NCI-H187 treated with DMSO at 0.1 percent for 48 hours (cell line): Measurements from ENCODE around the gene CHCHD10.

Experiments
- DNase-seq: peaks from one replicate; lab custom pipeline; 2025; lab: John Stamatoyannopoulos, UW

The CHCHD10 gene

DNA sequence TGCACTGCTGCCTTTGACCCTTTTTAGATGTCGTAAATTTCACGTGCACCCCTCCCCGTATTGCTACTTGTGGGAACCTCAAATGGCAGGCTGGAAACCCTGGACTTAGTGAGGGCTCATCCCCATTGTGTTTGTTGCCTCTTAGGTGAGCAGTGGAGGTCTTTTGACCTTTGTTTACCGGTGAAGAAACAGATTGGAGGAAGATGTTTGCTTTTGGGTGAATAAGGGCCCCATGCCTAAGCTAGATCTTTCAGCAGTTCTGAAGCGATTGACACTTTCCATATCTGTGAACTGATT lies 19.8 kb upstream of the CHCHD10 start:
- no peak for DNase-seq

DNA sequence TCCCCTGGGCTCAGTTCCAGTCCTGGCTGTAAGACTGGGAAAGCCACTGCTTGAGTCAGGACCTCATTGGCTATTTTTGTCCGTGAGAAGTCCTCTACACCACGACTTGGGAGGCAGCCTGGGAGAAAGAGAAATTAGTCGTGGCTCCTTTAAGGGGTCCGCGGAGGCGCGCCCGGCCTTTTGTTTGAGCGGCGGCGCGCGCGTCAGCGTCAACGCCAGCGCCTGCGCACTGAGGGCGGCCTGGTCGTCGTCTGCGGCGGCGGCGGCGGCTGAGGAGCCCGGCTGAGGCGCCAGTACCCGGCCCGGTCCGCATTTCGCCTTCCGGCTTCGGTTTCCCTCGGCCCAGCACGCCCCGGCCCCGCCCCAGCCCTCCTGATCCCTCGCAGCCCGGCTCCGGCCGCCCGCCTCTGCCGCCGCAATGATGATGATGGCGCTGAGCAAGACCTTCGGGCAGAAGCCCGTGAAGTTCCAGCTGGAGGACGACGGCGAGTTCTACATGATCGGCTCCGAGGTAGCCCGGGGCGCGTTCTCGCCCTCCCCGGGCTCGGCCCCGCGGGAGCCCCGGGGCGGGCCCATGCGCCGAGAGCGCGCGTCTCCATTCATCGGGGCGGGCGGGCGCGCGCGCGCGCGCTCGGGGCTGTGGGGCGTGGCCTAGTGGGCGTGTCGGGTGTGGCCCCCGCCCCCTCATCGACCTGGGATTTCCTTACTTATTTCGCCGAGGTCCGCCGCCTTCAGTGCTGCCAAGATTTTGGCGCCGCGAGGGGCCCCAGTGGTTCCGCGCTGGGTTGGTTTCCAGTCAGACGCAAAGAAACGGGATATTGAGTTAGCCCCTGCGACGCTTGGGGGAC lies 19.2 kb upstream of the CHCHD10 start, which contains the start of gene SMARCB1:
SMARCB1 (plus strand) TSS at position 215 of the 848 bp plus-strand sequence; CDS start at position 419, 204 bp downstream.
- DNase-seq, result no peak

GRCh38 chr22:23786261-23786710 lies 18.5 kb upstream of the CHCHD10 start:
- DNase-seq, result no peak

DNA sequence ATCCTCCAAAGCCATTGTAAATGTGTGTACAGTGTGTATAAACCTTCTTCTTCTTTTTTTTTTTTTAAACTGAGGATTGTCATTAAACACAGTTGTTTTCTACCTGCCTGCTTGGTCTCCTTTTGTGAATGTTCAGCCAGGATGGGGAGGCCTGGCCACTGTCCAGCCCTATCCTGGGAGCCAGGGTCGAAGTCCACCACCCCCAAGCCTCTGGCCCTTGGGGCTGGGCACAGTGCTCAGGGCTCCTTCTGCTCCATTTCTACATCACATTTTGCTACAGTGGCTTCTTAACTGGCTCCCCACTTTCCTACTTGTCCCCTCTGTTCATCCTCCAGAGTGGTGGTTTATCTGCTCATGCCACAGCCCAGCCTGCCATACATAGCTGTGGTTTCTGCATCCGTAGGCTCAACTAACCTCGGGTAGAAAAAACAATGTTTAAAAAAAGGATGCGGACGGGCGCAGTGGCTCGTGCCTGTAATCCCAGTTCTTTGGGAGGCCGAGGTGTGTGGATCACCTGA lies 16.5 kb upstream of the CHCHD10 start:
- no peak for DNase-seq

DNA sequence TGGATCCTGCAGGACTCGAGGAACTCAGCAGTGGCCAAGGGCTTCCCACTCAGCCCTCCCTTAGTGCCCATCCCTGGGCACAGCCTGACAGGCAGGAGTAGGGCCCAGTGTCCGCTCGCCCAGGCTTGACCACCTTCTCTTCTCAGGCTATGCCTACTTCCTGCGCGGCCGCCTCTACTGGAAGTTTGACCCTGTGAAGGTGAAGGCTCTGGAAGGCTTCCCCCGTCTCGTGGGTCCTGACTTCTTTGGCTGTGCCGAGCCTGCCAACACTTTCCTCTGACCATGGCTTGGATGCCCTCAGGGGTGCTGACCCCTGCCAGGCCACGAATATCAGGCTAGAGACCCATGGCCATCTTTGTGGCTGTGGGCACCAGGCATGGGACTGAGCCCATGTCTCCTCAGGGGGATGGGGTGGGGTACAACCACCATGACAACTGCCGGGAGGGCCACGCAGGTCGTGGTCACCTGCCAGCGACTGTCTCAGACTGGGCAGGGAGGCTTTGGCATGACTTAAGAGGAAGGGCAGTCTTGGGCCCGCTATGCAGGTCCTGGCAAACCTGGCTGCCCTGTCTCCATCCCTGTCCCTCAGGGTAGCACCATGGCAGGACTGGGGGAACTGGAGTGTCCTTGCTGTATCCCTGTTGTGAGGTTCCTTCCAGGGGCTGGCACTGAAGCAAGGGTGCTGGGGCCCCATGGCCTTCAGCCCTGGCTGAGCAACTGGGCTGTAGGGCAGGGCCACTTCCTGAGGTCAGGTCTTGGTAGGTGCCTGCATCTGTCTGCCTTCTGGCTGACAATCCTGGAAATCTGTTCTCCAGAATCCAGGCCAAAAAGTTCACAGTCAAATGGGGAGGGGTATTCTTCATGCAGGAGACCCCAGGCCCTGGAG lies 15.7 kb upstream of the CHCHD10 start:
- no peak for DNase-seq

- no peak for DNase-seq
Measured at GRCh38 chr22:23782703-23783102, 14.9 kb upstream of the CHCHD10 start.

DNA sequence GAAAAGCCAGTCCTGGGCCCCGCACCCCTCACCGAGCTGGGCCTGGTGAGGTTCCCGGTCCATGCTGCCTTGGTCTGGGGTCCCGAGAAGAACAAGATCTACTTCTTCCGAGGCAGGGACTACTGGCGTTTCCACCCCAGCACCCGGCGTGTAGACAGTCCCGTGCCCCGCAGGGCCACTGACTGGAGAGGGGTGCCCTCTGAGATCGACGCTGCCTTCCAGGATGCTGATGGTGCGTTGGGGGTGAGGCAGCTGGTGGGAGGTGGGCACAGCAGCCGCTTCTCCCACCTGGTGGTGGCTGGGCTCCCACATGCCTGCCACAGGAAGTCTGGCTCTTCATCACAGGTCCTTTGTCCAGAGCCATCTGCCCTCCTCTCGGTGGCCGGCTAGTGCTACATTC lies 14.5 kb upstream of the CHCHD10 start:
- no peak for DNase-seq

DNA sequence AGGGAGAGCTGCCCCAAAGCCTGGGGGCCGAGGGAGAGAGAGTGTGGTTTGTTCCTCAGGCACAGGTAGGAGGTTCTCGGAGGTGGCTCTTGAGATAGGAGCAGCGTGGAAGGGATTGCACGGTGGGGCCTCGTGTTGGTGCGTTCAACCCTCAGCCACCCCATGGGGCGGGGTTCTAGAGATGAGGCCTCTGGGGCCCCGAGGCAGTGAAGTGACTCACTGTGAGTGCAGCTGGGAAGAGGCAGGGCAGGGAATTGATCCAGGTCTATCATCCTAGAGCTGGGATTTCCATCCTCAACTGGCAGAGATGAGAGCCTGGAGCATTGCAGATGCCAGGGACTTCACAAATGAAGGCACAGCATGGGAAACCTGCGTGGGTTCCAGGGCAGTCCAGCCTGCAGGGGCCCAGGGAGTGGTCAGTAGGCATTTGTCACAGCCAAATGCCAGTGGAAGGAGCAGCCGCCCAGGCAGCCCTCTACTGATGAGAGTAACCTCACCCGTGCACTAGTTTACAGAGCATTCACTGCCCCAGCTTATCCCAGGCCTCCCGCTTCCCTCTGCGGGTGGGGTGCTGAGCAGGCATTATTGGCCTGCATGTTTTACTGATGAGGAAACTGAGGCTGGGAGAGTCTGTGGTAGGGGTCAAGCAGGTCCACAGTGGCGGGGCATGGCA lies 13.9 kb upstream of the CHCHD10 start:
- DNase-seq, result no peak

- DNase-seq, result no peak
Measured at GRCh38 chr22:23781065-23781464, 13.3 kb upstream of the CHCHD10 start.

DNA sequence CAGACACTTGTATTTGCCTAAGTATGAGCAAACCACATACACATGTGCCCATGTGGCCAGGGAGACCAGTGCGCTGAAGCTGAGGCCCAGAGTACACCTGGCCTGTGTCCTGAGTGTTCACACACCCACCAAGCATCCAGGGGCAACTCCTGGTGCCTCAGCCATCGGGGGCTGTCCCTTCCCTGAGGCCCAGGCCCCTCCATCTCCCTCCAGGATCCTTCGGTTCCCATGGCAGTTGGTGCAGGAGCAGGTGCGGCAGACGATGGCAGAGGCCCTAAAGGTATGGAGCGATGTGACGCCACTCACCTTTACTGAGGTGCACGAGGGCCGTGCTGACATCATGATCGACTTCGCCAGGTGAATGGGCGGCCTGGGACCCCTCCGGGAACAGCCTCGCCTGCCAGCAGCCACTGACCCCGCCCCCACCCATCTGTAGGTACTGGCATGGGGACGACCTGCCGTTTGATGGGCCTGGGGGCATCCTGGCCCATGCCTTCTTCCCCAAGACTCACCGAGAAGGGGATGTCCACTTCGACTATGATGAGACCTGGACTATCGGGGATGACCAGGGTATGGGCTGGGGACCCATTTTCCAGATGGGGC lies 12.5 kb upstream of the CHCHD10 start:
- no peak for DNase-seq

DNA sequence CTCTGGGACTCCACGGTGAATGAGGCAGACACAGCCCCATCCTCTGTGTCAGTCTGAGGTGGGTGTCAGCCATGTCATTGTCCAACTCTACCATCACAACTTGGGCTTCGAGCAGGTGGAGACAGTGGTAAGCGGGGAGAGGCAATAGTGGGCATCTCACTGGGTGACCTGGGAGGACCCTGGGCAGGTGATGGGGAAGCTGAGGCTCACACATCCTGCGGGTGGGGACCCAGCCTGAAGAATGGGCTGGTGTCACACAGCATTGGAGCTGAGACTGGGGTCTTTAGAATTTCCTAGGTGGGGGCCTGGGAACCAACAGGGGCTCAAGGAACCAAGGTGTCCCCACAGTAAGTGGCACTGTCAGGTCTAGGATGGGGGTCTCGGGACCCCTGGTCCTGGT lies 12.0 kb upstream of the CHCHD10 start:
- DNase-seq, result no peak

GRCh38 chr22:23779083-23779482 lies 11.3 kb upstream of the CHCHD10 start:
- DNase-seq, result no peak

DNA sequence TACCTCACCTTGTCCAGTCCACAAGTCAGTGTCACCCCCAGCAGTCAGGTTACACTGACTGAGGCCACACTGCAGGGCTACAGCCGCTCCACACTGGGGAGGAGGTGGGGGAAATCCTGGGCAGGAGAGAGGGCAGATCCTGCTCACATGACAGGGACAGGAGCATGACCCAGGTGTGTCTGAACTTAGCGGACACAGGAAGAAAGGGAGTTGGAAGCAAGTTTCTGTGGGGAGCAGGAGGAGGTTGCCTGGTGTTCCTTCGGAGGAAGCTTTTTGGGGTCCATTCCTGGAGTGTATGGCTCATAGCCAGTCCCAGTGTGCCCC lies 10.8 kb upstream of the CHCHD10 start:
- DNase-seq, result no peak

- no peak for DNase-seq
Measured at GRCh38 chr22:23777776-23778576, 10.2 kb upstream of the CHCHD10 start.

DNA sequence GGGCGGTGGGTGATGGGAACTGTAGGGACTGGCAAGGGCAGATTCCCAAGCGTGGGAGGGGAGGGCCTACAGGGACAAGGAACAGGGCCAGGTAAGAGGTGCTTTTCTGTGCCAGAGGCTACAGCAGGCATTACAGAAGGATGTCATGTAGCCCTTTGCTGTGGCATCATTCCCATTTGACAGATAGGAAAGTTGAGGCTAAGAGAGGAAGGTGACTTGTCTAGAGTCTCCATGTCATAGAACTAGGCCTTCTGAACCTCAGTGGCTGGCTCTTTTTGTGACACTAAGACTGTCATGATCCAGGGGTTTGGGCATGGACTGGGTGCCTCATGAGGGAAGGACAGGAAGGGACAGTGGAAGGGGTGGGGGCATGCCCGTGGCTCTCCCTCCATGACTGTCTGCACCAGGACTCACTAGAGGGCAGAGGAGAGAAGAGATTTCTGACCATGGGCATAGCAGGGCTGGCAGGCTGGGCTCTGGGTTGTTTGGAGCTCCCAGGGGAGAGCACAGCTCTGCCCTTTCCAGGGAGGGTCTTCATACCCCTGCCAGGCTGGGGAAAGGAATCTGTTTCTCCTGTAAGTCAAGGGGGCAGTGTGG lies 8.1 kb upstream of the CHCHD10 start:
- no peak for DNase-seq

- no peak for DNase-seq
Measured at GRCh38 chr22:23774922-23775436, 7.2 kb upstream of the CHCHD10 start.

- DNase-seq, result no peak
Measured at GRCh38 chr22:23774114-23774921, 6.5 kb upstream of the CHCHD10 start.

- no peak for DNase-seq
Measured at GRCh38 chr22:23773483-23774113, 5.8 kb upstream of the CHCHD10 start.
